GM18520 (cell line): ENCODE data around the gene CCDC61.

Experiments
- ATAC-seq: cut with Tn5 transposase; IDR thresholded peaks from one replicate; pipeline ENCODE4 v1.9.1; 2021; ENCODE audit not compliant: unreplicated experiment

The CCDC61 gene

DNA sequence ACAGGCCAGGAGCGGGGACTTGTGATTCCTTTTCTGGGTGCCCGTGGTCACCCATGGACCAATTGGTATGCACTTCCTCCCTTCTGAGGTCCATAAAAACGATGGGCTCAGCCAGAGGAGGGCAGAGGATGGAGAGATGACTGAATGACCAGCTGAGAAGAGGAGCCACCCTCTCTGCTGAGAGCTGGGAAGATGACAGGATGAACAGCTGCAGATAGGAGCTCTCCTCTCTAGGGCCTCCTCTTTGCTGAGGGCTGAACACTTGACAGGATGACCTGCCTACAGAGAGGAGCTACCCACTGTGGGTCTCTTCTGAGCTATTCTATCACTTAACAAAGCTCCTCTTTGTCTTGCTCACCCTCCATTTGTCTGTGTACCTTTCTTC lies 41.5 kb downstream of the CCDC61 start:
- no peak for ATAC-seq

DNA sequence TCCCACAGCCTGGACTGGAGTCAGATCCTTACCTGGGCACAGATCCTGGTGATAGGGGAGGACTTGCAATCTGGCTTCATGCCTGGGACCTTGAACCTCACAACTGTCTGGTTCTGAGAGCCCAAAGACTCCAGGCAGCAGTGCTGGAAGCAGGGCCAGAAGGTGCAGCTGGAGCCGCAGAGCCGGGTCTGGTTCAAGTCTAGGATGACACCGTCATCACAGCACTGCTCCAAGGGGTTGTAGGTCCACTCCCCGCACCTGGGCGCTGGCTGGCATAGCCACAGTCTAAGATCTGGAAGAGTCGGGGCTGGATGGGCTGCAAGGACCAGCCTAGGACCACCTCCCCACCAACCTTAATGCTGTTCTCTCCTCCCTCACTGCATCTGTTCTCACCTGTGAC lies 44.9 kb downstream of the CCDC61 start:
- no peak for ATAC-seq

DNA sequence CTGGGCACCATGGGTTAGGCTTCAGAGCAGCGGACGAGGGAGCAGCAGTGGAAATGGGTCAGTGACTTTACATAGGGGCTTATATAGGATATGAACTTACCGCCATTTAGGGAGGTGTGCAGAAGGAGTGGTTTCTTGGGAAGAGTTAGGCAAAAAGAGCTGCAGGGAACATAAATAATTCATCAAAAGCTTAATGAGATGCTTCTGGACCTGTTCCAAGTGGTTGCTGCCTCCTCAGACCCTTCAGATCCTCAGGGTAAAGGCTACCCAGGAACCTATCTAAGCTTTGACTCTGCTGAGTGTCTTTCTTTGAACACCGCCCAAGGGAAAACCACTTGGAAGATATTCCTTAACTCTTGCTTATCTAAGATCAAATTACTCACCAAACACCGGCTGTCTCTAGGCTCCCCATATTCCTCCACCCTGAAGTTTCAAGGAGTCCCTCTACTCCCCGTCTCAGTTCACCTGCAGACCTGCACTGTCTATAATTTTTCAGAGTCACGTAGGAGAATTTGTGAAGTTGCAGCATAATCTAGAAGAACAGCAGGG lies 45.8 kb downstream of the CCDC61 start, which contains the start of gene IGFL4:
IGFL4 (minus strand) TSS at position 51 of the 549 bp plus-strand sequence; CDS start at position 11, 40 bp downstream.
- no peak for ATAC-seq

DNA sequence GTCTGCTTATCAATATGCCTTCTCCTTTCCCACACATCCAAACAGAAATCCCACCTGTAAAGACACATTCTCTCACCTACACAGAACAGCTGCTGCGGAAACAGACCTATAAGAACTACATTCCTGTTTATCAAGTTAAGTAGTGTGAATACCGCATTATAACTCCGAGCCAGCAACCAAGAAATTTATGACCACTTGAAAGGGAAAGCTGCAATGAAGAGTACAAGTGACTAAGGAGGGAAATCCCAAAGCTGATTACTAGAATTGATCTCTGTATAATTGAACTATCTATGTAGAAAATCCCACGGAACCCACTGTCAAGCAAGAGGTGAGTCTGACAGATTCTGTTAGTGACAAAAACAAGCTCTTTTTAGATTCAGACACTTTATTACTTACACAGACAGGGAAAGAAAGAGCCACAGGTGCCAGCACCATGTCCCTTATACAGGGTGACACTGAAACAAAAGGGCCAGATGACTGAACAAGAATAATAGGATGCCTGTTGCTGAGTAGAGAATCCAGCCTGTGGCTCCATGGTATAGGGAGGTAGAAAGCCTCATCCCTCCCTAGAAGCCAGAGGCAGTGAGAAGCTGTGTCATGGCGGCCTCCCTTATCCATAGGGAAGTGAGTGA lies 47.1 kb downstream of the CCDC61 start:
- ATAC-seq, result no peak

DNA sequence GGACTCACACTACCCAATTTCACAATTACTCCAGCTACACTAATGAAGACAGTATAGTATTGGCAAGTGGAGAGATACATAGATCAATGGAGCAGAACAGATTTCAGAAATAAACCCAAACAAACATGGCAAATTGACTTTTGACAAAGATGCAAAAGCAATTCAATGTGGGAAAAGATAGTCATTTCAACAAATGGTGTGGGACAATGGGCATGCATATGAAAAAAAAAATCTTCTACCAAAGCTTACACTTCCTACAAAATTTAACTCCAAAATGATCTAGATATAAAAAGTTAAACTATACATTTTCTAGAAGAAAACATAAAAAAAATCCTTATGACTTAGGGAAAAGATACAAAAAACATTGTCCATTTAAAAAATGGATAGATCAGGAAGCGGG lies 48.3 kb downstream of the CCDC61 start:
- no peak for ATAC-seq

DNA sequence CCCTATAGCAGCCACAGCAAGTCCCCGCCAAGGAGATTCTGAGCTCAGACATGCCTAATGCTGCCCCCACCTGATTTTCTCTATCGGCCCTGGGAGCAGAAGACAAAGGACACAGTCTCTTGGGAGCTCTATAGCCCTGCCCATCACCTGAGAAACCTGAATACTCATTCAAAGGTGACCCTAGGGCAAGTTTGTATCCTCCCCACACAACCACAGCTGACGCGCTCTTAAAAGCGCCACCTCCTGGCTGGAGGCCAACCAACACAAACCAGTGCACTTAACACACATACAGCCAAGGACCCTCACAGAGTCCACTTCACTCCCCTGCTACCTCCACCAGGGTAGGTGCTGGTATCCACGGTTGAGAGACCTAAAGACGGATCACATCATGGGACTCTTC lies 54.3 kb downstream of the CCDC61 start:
- ATAC-seq, result no peak

DNA sequence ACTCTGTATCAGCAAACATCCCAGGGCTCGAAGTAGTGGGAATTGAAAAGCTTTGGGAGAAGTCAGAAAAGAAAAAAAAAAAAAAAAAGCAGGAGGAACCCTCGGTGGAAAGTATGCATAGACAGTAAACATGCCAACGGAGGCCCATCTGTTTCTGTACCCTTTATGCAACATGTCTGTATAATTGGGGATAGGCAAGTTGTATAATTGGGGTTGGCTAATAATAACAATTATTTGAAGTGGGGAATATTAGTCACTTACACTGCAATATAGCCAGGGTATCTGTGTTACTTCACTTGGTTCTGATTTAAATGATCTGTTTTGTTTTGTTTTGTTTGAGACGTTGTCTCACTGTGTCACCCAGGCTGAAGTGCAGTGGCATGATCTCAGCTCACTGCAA lies 57.6 kb downstream of the CCDC61 start:
- no peak for ATAC-seq

DNA sequence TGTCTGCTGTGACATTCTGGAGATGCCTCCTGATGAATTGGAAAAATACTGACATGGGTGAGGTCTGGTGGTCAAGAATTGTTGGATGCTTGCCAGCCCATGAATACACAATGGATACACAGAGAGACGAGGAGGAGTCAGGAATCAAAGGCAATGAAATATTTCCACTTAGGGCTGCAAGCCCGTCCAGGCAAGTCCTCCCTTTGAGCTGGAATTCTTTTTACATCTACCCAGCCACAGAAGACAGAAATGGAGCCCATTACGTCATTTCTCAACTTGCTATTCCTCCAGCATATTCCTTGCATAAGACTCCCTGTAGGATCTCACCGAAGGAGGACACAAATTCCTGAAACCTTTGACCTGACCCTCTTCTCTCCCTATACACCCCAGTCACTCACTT lies 61.3 kb downstream of the CCDC61 start:
- no peak for ATAC-seq

DNA sequence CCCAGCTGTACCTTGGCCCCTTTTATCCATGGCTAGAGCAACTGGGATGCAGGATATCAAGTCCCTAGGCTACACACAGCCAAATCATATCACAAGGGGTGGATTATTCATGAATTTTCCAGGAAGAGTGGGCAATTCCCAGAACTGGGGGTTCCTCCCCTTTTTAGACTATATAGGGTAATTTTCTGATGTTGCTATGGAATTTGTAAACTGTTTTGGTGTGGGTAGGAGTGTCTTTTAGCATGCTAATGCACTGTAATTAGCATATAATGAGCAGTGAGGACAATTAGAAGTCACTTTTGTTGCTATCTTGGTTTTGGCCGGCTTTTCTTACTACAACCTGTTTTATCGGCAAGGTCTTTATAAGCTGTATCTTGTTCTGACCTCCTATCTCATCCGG lies 63.5 kb downstream of the CCDC61 start:
- no peak for ATAC-seq

DNA sequence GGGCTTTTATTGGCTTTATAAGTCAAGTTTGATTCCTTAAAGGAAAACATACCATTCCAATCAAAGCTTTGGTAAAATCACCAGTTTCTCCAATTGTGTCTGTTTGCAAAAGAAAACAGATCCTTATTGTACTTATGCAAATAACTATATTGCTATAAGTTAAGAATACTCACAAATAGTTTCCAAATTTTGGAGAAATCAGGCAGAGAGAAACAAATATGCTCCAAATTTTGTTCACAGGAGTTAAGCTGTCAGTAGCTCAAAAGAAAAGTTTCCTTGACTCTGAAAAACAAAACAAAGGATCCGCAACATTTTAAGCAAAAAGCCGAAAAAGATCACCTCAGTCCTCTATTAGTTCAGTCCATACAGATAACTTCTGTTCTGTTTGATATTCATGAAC lies 64.7 kb downstream of the CCDC61 start:
- no peak for ATAC-seq

DNA sequence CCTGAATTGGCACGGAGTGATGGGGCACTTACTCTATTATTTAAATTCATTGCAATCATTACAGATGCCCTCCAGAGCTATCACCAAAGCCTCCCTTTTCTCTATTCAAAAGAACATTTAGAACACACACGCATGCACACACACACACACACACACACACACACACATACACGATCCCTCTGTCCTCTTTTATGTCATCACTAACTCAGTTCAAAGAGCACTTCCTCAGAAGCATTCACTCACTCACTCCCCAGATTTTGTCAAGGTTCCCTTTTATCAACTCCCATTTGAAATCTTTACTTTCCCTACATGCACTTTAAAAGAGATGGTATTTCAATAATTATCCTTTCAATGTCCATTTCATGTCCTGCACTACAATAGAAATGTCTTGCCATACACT lies 67.9 kb downstream of the CCDC61 start:
- no peak for ATAC-seq

DNA sequence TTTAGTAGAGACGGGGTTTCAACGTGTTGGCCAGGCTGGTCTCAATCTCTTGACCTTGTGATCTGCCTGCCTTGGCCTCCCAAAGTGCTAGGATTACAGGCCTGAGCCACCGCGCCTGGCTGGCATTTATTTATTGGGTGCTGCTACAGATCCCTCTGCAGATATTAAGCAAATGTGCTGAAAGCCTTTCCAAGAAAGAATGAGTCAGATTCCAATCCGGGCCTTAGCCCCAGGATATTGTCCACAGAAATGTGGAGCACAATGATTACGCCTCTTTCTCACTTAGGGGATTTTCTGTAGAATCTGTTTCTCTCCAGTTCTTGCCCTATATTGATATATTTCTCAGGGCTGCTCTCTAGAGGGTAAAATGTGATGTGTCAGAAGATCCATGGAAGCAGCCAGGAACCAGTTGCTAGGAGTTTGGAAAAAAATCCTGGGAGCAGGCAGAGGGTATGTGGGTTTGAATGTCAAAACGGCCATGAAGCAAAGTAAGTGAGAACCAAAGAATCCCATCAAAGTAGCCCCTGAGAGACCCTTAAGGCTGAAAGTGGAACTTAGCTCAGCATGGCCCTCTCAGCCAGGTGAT lies 70.3 kb downstream of the CCDC61 start:
- no peak for ATAC-seq

DNA sequence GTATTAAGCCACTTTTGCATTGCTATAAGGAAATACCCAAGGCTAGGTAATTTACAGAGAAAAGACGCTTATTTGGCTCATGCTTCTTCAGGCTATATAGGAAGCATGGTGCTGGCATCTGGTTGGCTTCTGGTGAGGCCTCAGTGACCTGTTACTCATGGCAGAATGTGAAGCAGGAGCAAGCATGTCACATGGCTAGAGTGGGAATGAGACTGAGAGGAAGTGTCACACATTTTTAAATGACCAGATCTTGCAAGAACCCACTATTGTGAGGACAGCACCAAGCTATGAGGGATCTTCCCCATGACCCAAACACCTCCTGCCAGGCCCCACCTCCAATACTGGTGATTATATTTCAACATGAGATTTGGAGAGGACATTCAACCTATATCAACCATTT lies 71.2 kb downstream of the CCDC61 start:
- no peak for ATAC-seq

DNA sequence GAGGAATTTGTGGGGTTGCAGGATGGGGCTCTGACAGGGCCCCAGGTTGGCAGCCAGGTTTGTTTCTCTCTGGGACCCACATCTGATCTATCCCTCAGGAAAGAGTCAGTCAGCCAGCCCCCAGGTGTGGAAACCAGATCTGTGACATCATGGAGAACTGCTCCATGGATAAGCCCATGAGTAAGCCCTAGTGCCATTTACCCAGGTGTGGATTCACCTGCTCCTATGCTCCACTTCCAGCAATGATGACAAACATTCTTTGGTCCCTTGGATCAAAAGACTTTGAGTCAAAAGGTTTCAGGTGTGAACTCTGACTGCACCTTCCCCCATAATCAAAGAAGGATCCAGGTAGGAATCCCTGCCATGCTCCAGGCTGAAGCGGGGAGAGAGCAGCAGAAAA lies 72.4 kb downstream of the CCDC61 start:
- no peak for ATAC-seq
